Measurements from ENCODE around the gene CTIF. TPM values are rescaled to one million over a fixed set of nuclear protein-coding genes. Genes with fewer than 3 reads are reported as not detected.

CTIF gene
- total and polyA plus RNA-seq, 10 donors = 5.2 to 39.2 (median 18.5) TPM

DNA sequence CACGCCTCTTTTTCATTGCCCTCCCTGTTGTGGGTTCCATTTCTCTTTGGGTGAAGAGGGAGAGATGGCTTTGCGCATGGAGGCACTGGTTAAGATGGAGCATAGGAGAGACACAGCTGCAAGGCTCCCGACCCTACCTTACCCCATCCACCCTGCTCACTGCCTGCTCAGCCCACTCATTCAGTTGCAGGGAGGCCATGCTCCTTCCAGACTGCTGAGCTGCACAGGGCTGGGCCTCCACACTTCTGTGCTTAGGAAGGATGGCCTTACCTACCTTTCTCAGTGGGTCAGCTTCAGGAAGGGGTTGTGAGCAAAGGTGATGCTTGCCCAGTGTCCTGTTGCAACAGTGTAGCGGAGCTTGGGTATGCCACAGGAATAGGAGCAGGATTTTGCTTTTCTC lies 127.8 kb downstream of the CTIF start:
- WGBS, 5 donors = 90 to 96% (median 91%) methylated on average over 3 to 4 of the region's 4 CpGs
- Histone ChIP-seq H3K36me3 (peaks cover 4 to 47% (median 12%) of the 10 kb centered on the region in 6 donors), H3K9me3 (peaks cover 0 to 19% (median 11%) of the 10 kb centered on the region in 8 donors), H3K27ac (no peak overlapping the region), H3K4me1 (peaks cover 0 to 35% (median 10%) of the 10 kb centered on the region in 6 donors), H3K4me3 (no peak overlapping the region), H3K27me3 (replicated peaks in 1 of 7) (no peaks in the 10 kb centered on the region)
- TF ChIP-seq POLR2A (IDR thresholded peaks at IDR 0.05) (no peak), POLR2AphosphoS5 (IDR thresholded peaks at IDR 0.05) (no peak)
- TF ChIP-seq, protein P1, sequence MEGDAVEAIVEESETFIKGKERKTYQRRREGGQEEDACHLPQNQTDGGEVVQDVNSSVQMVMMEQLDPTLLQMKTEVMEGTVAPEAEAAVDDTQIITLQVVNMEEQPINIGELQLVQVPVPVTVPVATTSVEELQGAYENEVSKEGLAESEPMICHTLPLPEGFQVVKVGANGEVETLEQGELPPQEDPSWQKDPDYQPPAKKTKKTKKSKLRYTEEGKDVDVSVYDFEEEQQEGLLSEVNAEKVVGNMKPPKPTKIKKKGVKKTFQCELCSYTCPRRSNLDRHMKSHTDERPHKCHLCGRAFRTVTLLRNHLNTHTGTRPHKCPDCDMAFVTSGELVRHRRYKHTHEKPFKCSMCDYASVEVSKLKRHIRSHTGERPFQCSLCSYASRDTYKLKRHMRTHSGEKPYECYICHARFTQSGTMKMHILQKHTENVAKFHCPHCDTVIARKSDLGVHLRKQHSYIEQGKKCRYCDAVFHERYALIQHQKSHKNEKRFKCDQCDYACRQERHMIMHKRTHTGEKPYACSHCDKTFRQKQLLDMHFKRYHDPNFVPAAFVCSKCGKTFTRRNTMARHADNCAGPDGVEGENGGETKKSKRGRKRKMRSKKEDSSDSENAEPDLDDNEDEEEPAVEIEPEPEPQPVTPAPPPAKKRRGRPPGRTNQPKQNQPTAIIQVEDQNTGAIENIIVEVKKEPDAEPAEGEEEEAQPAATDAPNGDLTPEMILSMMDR (IDR thresholded peaks at IDR 0.05 in 8 of 11, conservative IDR thresholded peaks at IDR 0.05 in 3 of 11) = no peak
- intact Hi-C loops (cut with DNase I; ENCODE audit: low total_unique reads) = no loop called here
- DNase-seq = no peak

GRCh38 chr18:48667276-48668254 lies 128.7 kb downstream of the CTIF start:
- WGBS, 5 donors = 74 to 87% (median 80%) methylated on average over 5 to 13 of the region's 13 CpGs

DNA sequence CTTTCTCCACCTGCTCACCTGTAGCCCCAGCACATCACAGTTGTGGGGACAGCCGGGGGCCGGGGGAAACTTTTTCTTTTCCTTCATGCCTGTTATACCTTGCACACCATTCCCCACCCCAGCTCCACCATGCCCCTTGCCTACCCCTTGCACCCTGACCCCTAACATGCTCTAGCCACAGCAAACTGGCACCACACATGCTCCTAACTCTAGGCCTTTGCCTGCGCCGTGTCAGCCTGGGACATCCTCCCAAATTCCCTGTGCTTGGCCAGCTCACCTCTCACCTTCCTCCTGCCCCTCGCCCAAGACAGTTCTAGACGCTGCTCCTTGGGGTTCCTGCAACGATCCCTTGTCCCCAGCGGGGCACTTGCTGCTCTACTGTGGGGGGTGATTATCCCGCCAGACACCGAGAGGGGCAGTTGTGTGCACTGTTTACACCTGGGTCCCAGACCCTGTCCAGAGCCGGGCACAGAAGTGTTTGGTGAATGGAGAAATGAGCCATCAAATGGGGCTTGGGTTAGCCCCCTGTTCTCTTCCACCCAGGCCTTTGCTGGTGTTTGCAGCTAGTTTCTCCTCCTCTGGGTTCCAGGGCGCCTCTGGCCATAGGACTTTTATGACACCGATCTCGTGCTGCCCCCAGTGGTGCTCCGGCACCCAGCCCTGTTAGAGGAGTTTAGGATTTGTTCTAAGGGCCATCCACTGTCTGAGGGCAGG lies 129.8 kb downstream of the CTIF start:
- no peak overlapping the region for H3K4me3 ChIP-seq
- peaks cover 0 to 20% (median 12%) of the 10 kb centered on the region in 8 donors for H3K9me3 ChIP-seq
- DNase-seq = no peak
- H3K4me1 ChIP-seq = peaks cover 0 to 34% (median 6%) of the 10 kb centered on the region in 6 donors
- H3K27me3 ChIP-seq (replicated peaks in 1 of 7) = no peaks in the 10 kb centered on the region
- TF ChIP-seq POLR2A (IDR thresholded peaks at IDR 0.05) (no peak), POLR2AphosphoS5 (IDR thresholded peaks at IDR 0.05) (no peak)
- TF ChIP-seq, protein P1 (IDR thresholded peaks at IDR 0.05 in 8 of 11, conservative IDR thresholded peaks at IDR 0.05 in 3 of 11) = no peak
- 92 to 94% (median 93%) methylated on average over 14 to 15 of the region's 15 CpGs for WGBS, 5 donors
- H3K36me3 ChIP-seq = peaks cover 4 to 48% (median 13%) of the 10 kb centered on the region in 6 donors
- H3K27ac ChIP-seq = no peak overlapping the region
- intact Hi-C loops (cut with DNase I; ENCODE audit: low total_unique reads) = no loop called here

More at GRCh38 chr18:48667276-48668254, 128.7 kb downstream of the CTIF start:
- intact Hi-C loops (cut with DNase I; ENCODE audit: low total_unique reads) = no loop called here
- H3K9me3 ChIP-seq = peaks cover 0 to 20% (median 12%) of the 10 kb centered on the region in 8 donors
- peaks cover 0 to 31% (median 6%) of the 10 kb centered on the region in 6 donors for H3K4me1 ChIP-seq
- no peak for DNase-seq
- peaks cover 4 to 48% (median 13%) of the 10 kb centered on the region in 6 donors for H3K36me3 ChIP-seq
- TF ChIP-seq POLR2AphosphoS5 (IDR thresholded peaks at IDR 0.05) = no peak
- TF ChIP-seq, protein P1 (IDR thresholded peaks at IDR 0.05 in 8 of 11, conservative IDR thresholded peaks at IDR 0.05 in 3 of 11) = no peak
- no peak for TF ChIP-seq POLR2A (IDR thresholded peaks at IDR 0.05)
- H3K4me3 ChIP-seq = no peak overlapping the region
- H3K27me3 ChIP-seq (replicated peaks in 1 of 7) = no peaks in the 10 kb centered on the region
- no peak overlapping the region for H3K27ac ChIP-seq
